ENCODE data around the gene EDAR.

DNA sequence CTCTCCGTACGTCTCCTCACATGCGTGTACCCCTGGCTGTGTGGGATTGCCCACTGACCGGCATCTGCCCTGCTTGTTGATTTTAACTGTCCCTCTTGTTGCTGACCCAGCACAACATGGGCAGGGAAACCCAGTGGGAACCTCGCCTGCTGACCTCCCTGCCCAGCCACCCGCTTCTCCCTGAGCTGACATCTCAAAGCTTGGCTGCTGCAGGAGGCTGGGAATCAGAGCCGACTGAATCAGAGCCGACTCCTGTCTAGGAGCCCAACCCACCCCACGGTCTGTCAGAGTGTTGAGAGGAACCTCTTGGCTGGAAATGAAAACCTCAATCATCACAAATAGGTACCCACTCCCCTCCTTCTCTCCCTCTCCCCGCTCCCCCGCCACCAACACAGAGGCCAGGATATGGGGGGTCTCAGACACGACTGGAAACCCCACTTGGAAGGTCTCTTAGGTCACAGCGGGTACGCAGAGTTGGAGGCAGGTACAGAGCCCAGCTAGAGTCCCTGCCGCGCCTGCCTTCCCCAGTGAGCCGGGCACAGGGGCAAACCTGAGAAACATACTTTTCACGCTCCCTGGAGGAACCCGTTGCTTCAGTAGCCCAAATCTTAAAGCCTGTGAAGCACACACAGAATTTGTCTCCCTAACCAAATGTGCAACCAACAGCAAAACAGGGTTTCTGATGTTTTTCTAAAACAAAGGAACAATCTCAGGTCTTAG, 784 bp downstream of the EDAR start:
- no peak for TF ChIP-seq POLR2A (IDR thresholded peaks at IDR 0.05; ENCODE audit: low read depth)
- TF ChIP-seq, protein P1, sequence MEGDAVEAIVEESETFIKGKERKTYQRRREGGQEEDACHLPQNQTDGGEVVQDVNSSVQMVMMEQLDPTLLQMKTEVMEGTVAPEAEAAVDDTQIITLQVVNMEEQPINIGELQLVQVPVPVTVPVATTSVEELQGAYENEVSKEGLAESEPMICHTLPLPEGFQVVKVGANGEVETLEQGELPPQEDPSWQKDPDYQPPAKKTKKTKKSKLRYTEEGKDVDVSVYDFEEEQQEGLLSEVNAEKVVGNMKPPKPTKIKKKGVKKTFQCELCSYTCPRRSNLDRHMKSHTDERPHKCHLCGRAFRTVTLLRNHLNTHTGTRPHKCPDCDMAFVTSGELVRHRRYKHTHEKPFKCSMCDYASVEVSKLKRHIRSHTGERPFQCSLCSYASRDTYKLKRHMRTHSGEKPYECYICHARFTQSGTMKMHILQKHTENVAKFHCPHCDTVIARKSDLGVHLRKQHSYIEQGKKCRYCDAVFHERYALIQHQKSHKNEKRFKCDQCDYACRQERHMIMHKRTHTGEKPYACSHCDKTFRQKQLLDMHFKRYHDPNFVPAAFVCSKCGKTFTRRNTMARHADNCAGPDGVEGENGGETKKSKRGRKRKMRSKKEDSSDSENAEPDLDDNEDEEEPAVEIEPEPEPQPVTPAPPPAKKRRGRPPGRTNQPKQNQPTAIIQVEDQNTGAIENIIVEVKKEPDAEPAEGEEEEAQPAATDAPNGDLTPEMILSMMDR (IDR thresholded peaks at IDR 0.05): no peak

All from esophagus muscularis mucosa (tissue), 3 donors.